Stimulated activated CD4-positive, alpha-beta T cell treated with anti-CD3 and anti-CD28 coated beads, Interleukin-15, amount 100 ng/mL, for 48 hours (primary cell): ENCODE results near the gene PDXDC1.
A peak's percentile ranks its signal among the peaks of the same experiment; 100 is the strongest.
"Not testable (repeated sequence)": the region's sequence is repeated elsewhere in the genome, so short reads cannot be mapped to it uniquely, and the experiment has no call there.

Source experiments
- DNase-seq, 2 donors: peaks; one replicate each; pipeline ENCODE4 v3.0.0-alpha.2; 2020; ENCODE audit warnings: low read depth in 2 of 2

The PDXDC1 gene

DNA sequence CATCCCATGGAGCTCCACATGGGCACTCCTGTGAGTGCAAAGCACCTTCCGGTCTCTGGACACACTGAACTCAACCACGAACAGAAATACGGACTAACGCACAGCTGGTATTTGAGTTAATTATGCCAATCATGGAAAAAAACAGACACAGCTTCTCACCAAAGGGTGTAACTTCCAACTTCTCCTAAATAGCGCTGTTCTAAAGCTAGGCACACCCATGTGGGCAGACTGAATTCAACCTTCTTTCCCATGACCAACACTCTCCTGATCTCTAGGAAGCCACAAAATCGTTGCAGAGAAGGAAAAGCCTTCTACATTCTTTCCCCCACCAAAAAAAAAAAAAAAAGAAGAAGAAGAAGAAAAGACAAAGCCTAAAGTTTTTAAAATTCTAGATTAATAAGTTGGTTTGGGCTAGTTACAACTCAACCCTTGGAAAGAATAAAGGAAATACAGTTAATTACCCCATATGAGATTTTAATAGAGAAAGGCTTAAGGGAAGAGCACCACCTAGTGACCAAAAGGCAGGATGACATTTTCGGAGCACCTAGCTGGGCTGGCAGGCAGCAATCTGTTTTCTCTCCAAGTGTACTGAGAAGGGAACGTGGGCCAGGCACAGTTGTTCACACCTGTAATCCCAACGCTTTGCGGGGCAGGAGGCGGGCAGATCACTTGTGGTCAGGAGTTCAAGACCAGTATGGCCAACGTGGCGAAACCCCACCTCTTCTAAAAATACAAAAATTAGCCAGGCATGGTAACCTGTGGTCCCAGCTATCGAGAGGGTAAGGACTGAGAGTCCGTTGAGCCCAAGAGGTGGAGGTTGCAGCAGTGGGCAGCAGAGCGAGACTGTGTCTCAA, 97.3 kb downstream of the PDXDC1 start:
- DNase-seq, result not testable (repeated sequence)

DNA sequence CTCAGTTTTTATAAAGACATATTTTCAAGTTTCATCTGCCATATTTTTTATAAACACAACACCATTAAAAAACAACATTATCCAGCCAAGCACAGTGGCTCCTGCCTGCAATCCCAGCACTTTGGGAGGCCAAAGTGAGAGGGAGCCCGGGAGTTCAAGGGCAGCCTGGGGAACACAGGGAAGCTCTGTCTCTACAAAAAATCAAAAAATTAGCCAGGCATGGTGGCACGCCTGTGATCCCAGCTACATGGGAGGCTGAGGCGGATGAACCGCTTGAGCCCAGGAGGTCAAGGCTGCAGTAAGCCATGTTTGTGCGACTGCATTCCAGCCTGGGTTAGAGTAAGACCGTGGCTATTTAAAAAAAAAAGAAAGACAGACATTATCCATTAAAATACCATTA, 98.3 kb downstream of the PDXDC1 start:
- no peak for DNase-seq

DNA sequence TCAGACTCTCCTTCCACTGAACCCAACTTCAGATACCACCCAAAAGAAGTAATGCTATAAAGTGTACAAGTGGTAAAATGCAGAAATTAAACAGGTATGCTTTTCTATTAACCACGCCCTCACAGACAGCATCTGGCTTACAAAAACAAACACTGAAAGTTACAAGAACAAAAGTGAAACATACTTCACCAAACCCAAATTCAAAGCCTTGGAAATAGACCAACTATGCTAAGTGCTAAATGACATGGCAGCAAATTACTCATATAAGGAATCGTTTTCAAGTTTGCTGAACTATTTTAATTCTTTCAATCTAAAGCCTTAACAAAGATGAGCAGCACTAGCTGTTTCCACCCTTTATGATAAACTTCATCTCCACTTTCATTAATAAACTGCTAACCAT, 101.3 kb downstream of the PDXDC1 start:
- not testable (repeated sequence) for DNase-seq

DNA sequence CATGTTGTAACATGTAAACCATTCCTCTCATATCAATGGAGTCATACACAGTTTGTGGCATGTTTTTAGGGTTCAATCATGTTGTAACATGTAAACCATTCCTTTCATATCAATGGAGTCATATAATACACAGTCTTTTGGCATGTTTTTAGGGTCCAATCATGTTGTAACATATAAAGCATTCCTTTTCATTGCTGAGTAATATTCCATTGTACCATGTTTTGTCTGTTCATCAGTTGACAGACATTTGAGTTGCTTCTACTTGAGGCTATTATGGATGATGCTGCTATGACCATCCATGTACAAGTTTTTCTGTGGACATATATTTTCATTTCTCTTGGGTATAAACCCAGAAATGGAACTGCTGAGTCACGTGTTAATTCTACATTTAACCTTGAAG, 106.1 kb downstream of the PDXDC1 start:
- DNase-seq, result not testable (repeated sequence)

DNA sequence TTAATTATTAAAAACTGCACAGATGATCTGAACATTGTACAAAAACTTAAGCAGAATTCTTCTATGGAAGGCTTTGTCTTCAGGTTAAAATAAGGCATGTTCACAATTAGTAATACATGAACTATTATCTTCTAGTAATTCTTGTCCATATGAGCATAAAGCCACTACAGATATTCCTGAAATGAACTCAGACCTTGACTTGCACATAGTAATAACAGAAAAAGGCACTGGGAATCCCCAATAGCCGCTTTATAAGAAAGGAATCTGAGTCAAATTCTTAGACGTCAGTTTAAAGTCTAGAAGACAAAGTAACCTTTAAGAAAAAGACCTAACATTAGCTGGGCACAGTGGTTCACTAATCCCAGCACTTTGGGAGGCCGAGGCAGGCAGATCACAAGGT, 108.0 kb downstream of the PDXDC1 start:
- DNase-seq, result not testable (repeated sequence)

DNA sequence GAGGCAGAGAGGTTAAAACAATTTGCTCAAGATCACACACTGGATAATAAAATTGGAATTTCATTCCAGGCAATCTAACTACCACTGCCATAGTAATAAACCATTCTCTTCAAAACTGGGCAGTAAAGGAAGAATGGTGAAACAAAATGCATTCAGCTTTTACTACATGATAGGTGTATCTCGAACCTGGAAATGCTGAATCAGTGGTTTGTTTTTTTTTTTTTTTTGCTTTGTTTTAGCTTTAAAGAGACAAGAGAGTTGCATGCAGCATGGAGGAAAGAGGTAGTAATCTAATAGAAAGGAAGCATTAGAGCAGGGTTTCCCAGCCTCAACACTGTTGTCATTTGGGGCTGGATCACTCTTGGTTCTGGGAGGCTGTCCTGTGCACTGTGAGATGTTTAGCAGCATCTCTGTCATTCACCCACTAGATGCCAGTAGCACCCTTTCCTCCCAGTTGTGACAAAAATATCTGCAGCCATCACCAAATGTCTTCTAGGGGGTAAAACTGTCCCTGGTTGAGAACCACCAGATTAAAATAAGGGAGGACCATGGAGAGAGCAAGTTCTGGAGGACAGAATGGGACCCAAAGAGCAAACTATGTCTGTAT, 115.9 kb downstream of the PDXDC1 start:
- not testable (repeated sequence) for DNase-seq

DNA sequence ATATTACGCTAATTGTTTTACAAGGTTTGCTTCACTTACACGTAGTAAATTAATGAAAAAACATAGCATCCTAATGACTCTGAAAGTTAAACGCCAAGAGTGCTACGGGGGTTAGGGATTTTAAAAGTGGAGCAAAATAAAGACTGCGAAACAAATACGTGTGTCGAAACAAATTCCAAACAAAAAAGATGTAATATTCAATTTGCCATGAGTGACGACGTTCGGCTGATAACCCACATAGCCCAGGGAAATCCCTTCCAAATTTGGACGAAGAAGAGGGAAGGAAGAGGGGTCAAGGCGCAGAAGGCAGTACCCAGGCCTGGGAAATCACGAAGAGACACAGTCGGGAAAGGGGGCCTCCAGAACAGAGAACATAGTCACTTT, 118.7 kb downstream of the PDXDC1 start:
- DNase-seq, result not testable (repeated sequence)

DNA sequence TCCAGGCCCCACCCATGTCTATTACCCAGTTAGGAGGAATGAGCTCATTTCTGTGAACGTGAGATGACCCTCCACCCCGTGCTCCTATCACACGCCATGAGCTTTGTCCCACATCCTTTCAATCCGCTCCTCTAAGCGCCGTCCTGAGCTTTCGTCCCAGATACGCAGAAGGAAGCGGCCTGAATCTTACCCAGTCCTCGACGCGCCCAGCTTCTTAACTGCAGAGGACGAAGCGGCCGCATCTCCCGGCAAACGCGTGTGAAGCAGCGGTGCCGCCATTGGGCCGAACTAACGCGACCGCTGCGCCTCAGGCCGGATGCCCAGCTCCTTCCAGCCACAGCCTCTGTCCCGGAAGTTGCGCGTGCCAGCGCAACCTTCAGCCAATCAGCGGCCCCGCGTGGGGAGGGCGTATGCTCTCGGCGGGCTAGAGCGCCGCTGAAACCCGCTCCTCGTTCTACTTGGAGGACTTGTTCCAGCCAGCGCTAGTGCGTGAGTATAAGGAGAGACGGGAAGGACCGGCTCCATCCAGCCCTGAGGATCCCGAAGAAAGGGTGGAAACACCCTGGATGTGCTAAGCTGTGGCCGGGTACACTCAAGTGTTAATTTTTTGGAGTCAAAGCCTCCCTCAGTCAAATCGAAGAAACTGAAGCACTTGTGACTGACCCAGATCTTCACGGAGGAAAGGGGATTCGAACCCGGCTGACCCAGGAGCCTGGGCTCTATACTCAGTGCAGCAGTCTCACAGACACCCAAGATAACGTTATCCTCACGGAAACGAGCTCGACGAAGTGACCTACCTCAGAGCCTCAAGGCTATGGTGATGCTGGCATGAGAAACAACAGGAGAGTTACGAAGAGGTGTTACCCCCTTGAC, 119.4 kb downstream of the PDXDC1 start, which contains the start of gene RRN3:
Gene RRN3, minus strand, starts transcription at position 318 of the 873 bp plus-strand sequence. Its CDS starts 39 bp downstream, at position 279.
- peak; percentile 83 to 88 for DNase-seq

DNA sequence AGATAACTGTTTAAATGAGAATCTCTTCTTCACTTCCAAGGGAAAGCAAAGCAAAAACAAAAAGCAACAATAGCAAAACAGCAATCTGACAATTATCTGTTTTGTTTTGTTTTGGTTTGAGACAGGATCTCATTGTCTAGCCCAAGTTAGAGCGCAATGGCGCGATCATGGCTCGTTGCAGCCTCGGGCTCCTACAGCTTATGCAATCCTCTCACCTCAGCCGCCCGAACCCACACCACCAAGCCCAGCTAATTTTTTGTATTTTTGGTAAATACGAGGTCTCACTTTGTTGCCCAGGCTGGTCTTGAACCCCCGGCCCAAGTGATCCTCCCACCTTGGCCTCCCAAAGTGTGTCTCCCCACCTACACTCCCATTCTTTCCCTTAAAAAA, 121.8 kb downstream of the PDXDC1 start:
- not testable (repeated sequence) for DNase-seq

DNA sequence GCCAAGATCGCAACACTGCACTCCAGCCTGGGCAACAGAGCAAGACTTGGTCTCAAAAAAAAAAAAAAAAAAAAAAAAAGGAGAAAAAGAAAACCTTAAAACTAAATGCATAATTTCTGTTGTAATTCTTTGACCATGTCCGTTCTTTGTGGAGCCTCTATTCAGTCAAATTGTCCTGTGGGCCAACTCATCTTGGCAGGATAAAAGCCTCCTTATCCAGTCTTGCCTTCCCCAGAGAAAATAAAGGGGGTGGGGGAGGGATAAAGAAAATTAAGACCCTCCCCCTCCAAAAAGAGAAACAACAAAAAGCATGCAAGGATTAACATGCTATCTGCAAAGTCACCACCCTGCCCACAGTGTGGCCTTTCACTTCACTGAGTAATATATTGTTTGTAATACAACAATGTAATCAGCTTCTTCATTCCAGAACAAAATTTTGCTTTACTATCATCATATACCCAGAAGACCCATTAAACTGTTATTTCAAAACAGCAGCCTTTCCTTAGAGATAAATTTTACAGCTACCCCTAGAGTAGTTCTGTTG, 124.6 kb downstream of the PDXDC1 start:
- DNase-seq, result not testable (repeated sequence)

DNA sequence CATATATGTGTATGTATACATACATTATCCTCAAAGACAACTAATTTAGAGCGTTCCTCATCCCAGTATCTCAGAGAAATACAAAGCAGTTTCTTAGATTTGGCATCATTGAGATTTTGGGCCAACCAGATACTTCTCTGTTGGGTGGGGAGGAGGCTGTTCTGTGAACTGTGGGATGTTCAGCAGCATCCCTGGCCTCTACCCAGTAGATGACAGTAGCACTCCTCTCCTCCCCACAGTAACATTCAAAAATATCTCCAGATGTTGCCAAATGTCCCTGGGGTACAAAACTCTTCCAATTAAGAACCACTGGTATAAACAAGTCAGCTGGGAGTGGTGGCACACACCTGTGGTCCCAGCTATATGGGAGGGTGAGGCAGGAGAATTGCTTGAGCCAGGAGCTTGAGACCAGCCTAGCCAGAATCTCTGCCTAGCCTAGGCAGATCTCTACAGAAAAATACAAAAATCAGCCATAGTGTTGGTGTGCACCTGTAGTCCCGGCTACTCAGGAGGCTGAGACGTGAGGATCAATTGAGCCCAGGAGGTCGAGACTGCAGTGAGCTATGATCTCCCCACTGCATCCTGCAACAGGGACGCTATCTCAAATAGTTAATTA, 125.7 kb downstream of the PDXDC1 start:
- DNase-seq, result not testable (repeated sequence)

DNA sequence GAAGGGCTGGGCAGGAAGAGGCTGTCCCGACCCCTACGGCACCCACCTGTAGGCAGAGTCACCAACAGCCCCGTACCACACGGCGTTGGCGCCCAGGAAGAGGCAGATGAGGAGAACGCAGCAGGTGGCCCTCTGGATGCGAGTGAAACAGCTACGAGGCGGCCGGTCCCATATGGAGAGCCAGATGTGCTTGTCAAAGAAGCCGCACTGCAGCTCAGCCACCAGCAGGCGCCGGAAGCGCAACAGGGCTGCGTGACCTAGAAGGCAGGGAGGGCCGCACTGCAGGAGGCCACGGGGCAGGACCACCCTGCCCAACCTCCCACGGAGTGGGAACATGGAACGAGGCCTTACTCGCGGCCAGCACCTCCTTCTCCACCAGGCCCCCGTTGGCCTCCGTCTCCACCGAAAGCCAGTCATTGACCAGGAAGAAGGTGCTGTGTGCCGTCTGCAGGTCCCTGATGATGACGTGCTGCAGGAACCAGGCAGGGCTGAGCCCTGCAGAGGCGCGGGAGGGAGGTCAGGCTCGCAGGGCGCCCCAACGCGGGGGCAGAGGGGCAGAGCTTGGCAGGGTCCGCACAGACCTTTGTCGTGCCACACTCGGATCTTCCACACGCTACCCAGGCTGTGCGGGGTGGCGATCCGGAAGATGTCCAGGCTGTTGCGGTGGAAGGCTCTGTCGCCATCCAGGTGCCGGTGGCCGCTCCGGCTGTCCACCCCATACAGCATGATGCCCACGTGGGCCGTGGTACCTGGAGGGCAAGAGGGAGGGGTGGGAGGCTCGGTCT, 153.0 kb downstream of the PDXDC1 start:
- DNase-seq, result not testable (repeated sequence)

DNA sequence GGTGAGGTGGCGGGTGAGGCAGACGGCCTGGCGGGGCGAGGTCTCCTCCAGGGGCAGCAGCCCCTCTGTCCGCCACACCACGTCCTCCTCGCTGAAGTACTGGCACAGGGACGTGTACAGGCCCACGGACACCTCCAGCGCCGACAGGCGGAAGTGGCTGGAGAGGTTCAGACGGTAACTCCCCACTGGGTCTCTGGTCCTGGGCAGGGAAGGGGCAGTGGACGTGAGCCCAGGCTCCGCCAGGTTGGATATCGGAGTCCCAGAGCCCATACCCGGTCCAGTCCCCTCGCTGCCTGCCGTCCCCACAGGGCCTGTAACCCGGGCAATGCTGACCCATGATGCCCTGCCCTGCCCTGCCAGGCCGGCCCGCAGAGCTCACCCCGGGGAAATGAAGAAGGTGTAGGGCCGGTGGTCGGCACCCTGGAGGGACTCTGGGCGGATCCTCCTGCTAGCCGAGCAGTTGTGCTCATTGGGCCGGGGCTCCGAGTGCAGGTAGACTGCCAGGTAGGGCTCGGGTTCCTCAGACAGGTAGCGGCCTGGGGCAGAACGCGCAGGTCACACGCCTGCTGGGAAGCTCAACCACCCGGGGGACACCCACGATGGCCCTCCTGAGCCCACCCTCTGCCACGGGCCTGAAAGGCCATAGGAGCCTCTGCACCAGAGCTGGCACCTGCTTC, 155.6 kb downstream of the PDXDC1 start:
- DNase-seq, result not testable (repeated sequence)

DNA sequence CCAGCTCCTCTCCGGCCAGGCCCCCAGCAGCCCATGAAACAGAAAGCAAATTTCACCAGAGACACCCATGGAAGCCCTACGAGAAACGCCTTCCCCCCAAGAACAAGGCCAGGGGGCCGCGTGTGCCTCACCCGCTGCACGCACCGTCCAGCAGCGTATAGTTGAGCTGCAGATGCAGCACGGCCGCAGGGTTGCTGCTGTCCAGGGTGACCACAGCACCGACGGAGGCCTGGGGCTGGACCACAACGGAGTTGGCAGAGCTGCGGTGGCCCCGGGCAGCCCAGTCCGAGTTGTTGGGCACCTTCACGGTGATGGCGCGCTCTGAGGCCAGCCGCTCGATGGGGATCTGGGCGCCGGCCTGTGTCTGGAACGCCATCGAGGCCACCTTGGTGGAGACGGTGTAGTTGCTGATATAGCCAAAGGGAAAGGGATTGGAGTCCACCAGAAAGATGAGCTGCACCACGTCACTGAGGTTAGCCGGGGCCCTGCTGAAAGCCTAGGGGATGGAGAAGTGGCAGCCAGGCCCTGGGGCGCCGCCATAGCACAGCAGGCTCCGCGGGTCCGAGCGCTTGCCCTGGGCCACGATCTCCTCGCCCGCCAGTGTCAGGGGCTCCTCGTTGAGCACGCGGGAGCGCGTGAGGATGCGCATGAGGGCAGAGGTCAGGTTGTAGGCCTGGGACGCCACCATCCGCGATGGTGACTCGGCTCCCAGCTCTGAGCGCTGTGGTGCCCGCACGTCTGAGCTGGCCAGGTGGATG, 156.3 kb downstream of the PDXDC1 start:
- DNase-seq, result not testable (repeated sequence)

DNA sequence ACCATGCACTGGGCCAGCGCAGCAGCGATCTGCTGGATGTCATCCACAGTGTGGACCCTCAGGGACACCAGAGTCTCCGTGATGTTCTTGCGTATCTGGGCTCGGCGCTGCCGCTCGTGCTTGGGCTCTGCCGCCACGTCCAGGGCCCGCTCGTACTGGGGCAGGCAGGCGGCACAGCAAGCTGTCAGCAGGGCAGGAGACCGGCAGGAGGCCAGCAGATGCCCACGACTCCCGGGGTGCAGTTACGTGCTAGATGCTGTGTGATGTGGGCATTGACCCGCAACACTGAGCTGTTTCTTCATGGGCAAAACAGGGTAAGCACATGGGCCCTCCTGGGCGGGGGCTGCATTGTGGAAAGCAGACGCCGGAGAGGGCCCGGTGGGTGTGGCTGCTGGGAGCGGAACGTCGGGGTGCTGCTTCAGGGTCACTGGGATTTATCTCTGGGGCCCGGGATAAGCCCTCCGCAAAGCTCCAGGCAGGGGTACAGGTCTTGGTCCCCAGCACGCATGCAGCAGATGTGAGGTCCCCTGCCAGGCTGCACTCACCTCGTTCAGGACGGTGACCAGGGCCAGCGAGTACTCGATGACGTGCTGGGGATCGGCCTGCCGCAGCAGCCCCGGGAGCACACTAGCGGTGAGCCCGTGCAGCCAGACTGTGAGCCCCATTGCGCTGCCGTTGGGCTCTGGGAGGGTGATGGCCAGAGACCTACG, 158.0 kb downstream of the PDXDC1 start:
- DNase-seq, result not testable (repeated sequence)

DNA sequence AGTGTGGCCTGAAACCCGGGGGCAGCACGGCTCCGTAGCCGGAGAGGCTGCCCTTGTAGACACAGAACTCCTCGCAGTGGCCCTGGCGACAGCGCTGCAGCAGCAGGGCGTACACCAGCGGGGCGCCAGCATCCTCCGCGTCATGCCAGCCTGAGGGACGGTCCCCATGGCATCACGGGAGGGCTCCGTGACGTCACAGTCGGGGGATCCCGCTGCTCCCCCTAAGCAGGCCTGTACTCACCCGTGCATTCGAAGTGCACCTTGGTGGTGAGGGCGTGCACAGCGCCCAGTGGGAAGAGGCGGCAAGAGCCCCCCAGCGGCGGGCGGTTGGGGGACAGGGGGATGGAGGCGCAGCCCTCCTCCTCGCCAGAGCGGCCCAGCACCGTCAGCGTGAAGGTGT, 158.7 kb downstream of the PDXDC1 start:
- DNase-seq, result not testable (repeated sequence)

DNA sequence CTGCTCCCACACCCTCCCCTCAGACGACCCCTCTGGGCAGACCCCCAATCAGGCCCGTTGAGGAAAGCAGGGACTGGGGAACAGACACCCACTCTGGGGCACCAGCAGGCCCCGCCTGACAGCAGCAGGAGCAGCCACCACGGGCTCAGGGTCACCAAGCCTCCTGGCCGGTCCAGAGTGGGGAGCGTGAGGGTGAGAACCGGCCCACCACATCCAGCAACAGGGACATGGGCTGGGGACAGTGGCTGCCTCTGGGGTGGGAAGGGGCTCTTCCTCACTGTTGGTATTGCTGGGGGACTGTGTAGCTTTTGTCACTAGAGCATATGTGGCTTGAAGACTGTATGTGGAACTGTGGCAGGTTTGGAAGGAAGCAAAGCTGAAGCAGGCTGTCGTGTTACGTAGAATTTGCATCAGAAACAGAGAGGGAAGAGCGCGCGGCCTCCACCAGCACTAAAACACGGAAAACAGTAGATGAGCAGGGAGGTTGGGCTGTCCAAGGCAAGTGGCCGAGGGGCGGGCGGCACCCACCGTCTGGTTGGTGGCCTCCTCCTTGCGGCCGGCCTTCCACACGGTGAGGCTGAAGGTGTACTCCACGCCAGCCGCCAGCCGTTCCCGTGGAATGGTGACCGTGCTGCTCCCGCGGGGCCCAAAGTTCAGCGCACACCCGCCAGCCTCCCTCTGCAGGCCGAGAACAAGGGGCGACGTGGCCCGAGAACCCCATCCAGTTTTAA, 160.1 kb downstream of the PDXDC1 start:
- DNase-seq, result not testable (repeated sequence)
